ENCODE measurements around the gene PF4V1.

Gene PF4V1

GRCh38 chr4:73870260-73870659 is 17.2 kb downstream of the PF4V1 start:
- Histone ChIP-seq H3K4me1 (ENCODE audit: control insufficient read depth, insufficient read depth, low read length) (no peaks in the 10 kb centered on the region), H3K4me3 (ENCODE audit: low read length) (no peak overlapping the region), H3K36me3 (ENCODE audit: control insufficient read depth, insufficient read depth, low read length) (no peaks in the 10 kb centered on the region), H3K9me3 (ENCODE audit: control insufficient read depth, insufficient read depth, low read length) (no peaks in the 10 kb centered on the region), H3K27me3 (ENCODE audit: control insufficient read depth, insufficient read depth, low read length) (peaks cover 2% of the 10 kb centered on the region; the same call in 1 of the 2 replicates), H3K27ac (ENCODE audit: low read length) (no peak overlapping the region)
- no peak for DNase-seq (ENCODE audit: low read depth, low spot score)
- no CpG with 5 or more reads among the region's 3 CpGs for WGBS (ENCODE audit: insufficient coverage, insufficient read length)

- no CpG with 5 or more reads among the region's 1 CpG for WGBS (ENCODE audit: insufficient coverage, insufficient read length)
- peaks cover 2% of the 10 kb centered on the region; the same call in 1 of the 2 replicates for H3K27me3 ChIP-seq (ENCODE audit: control insufficient read depth, insufficient read depth, low read length)
- no peak overlapping the region for H3K27ac ChIP-seq (ENCODE audit: low read length)
- no peak for DNase-seq (ENCODE audit: low read depth, low spot score)
- H3K4me1 ChIP-seq (ENCODE audit: control insufficient read depth, insufficient read depth, low read length) = no peaks in the 10 kb centered on the region
- no peaks in the 10 kb centered on the region for H3K9me3 ChIP-seq (ENCODE audit: control insufficient read depth, insufficient read depth, low read length)
- no peak overlapping the region for H3K4me3 ChIP-seq (ENCODE audit: low read length)
- H3K36me3 ChIP-seq (ENCODE audit: control insufficient read depth, insufficient read depth, low read length) = no peaks in the 10 kb centered on the region
Observed at GRCh38 chr4:73870768-73871167, 17.7 kb downstream of the PF4V1 start.

- no peak for DNase-seq (ENCODE audit: low read depth, low spot score)
- Histone ChIP-seq H3K36me3 (ENCODE audit: control insufficient read depth, insufficient read depth, low read length) (no peaks in the 10 kb centered on the region), H3K4me3 (ENCODE audit: low read length) (no peak overlapping the region), H3K4me1 (ENCODE audit: control insufficient read depth, insufficient read depth, low read length) (no peaks in the 10 kb centered on the region), H3K27me3 (ENCODE audit: control insufficient read depth, insufficient read depth, low read length) (peaks cover 2% of the 10 kb centered on the region; the same call in 1 of the 2 replicates), H3K9me3 (ENCODE audit: control insufficient read depth, insufficient read depth, low read length) (no peaks in the 10 kb centered on the region), H3K27ac (ENCODE audit: low read length) (no peak overlapping the region)
- WGBS (ENCODE audit: insufficient coverage, insufficient read length) = no CpG with 5 or more reads among the region's 6 CpGs
Observed at GRCh38 chr4:73871511-73872310, 18.6 kb downstream of the PF4V1 start.

GRCh38 chr4:73872316-73873108 is 19.4 kb downstream of the PF4V1 start:
- peaks cover 2% of the 10 kb centered on the region; the same call in 1 of the 2 replicates for H3K27me3 ChIP-seq (ENCODE audit: control insufficient read depth, insufficient read depth, low read length)
- no peak overlapping the region for H3K4me3 ChIP-seq (ENCODE audit: low read length)
- no peak for DNase-seq (ENCODE audit: low read depth, low spot score)
- H3K36me3 ChIP-seq (ENCODE audit: control insufficient read depth, insufficient read depth, low read length) = no peaks in the 10 kb centered on the region
- H3K4me1 ChIP-seq (ENCODE audit: control insufficient read depth, insufficient read depth, low read length) = no peaks in the 10 kb centered on the region
- no peaks in the 10 kb centered on the region for H3K9me3 ChIP-seq (ENCODE audit: control insufficient read depth, insufficient read depth, low read length)
- no CpG with 5 or more reads among the region's 2 CpGs for WGBS (ENCODE audit: insufficient coverage, insufficient read length)
- H3K27ac ChIP-seq (ENCODE audit: low read length) = no peak overlapping the region

GRCh38 chr4:73874386-73874785 is 21.3 kb downstream of the PF4V1 start:
- no peak for DNase-seq (ENCODE audit: low read depth, low spot score)
- H3K27me3 ChIP-seq (ENCODE audit: control insufficient read depth, insufficient read depth, low read length) = peaks cover 2% of the 10 kb centered on the region; the same call in 1 of the 2 replicates
- no peaks in the 10 kb centered on the region for H3K4me1 ChIP-seq (ENCODE audit: control insufficient read depth, insufficient read depth, low read length)
- H3K4me3 ChIP-seq (ENCODE audit: low read length) = no peak overlapping the region
- H3K9me3 ChIP-seq (ENCODE audit: control insufficient read depth, insufficient read depth, low read length) = no peaks in the 10 kb centered on the region
- no peak overlapping the region for H3K27ac ChIP-seq (ENCODE audit: low read length)
- WGBS (ENCODE audit: insufficient coverage, insufficient read length) = no CpG with 5 or more reads among the region's 2 CpGs
- H3K36me3 ChIP-seq (ENCODE audit: control insufficient read depth, insufficient read depth, low read length) = no peaks in the 10 kb centered on the region

- H3K4me1 ChIP-seq (ENCODE audit: control insufficient read depth, insufficient read depth, low read length) = no peaks in the 10 kb centered on the region
- H3K9me3 ChIP-seq (ENCODE audit: control insufficient read depth, insufficient read depth, low read length) = no peaks in the 10 kb centered on the region
- no CpG with 5 or more reads among the region's 1 CpG for WGBS (ENCODE audit: insufficient coverage, insufficient read length)
- H3K27me3 ChIP-seq (ENCODE audit: control insufficient read depth, insufficient read depth, low read length) = no peaks in the 10 kb centered on the region
- H3K4me3 ChIP-seq (ENCODE audit: low read length) = no peak overlapping the region
- no peaks in the 10 kb centered on the region for H3K36me3 ChIP-seq (ENCODE audit: control insufficient read depth, insufficient read depth, low read length)
- no peak for DNase-seq (ENCODE audit: low read depth, low spot score)
- H3K27ac ChIP-seq (ENCODE audit: low read length) = no peak overlapping the region
Observed at GRCh38 chr4:73875401-73875800, 22.3 kb downstream of the PF4V1 start.

- Histone ChIP-seq H3K9me3 (ENCODE audit: control insufficient read depth, insufficient read depth, low read length) (no peaks in the 10 kb centered on the region), H3K27ac (ENCODE audit: low read length) (no peak overlapping the region), H3K27me3 (ENCODE audit: control insufficient read depth, insufficient read depth, low read length) (no peaks in the 10 kb centered on the region), H3K36me3 (ENCODE audit: control insufficient read depth, insufficient read depth, low read length) (no peaks in the 10 kb centered on the region), H3K4me3 (ENCODE audit: low read length) (no peak overlapping the region), H3K4me1 (ENCODE audit: control insufficient read depth, insufficient read depth, low read length) (no peaks in the 10 kb centered on the region)
- no peak for DNase-seq (ENCODE audit: low read depth, low spot score)
- WGBS (ENCODE audit: insufficient coverage, insufficient read length) = no CpG with 5 or more reads among the region's 1 CpG
Observed at GRCh38 chr4:73883306-73883705, 30.2 kb downstream of the PF4V1 start.

- no peaks in the 10 kb centered on the region for H3K36me3 ChIP-seq (ENCODE audit: control insufficient read depth, insufficient read depth, low read length)
- no peak overlapping the region for H3K27ac ChIP-seq (ENCODE audit: low read length)
- H3K27me3 ChIP-seq (ENCODE audit: control insufficient read depth, insufficient read depth, low read length) = no peaks in the 10 kb centered on the region
- H3K4me3 ChIP-seq (ENCODE audit: low read length) = no peak overlapping the region
- no peak for DNase-seq (ENCODE audit: low read depth, low spot score)
- no peaks in the 10 kb centered on the region for H3K4me1 ChIP-seq (ENCODE audit: control insufficient read depth, insufficient read depth, low read length)
- no peaks in the 10 kb centered on the region for H3K9me3 ChIP-seq (ENCODE audit: control insufficient read depth, insufficient read depth, low read length)
- no CpG with 5 or more reads among the region's 4 CpGs for WGBS (ENCODE audit: insufficient coverage, insufficient read length)
Observed at GRCh38 chr4:73885574-73886267, 32.6 kb downstream of the PF4V1 start.

GRCh38 chr4:73891326-73891725 is 38.2 kb downstream of the PF4V1 start:
- Histone ChIP-seq H3K27me3 (ENCODE audit: control insufficient read depth, insufficient read depth, low read length) (no peaks in the 10 kb centered on the region), H3K27ac (ENCODE audit: low read length) (no peak overlapping the region), H3K9me3 (ENCODE audit: control insufficient read depth, insufficient read depth, low read length) (no peaks in the 10 kb centered on the region), H3K4me1 (ENCODE audit: control insufficient read depth, insufficient read depth, low read length) (no peaks in the 10 kb centered on the region), H3K36me3 (ENCODE audit: control insufficient read depth, insufficient read depth, low read length) (no peaks in the 10 kb centered on the region), H3K4me3 (ENCODE audit: low read length) (no peak overlapping the region)
- DNase-seq (ENCODE audit: low read depth, low spot score) = no peak
- WGBS (ENCODE audit: insufficient coverage, insufficient read length) = no CpG with 5 or more reads among the region's 4 CpGs

GRCh38 chr4:73891739-73892405 is 38.8 kb downstream of the PF4V1 start:
- Histone ChIP-seq H3K4me3 (ENCODE audit: low read length) (no peak overlapping the region), H3K27ac (ENCODE audit: low read length) (no peak overlapping the region), H3K9me3 (ENCODE audit: control insufficient read depth, insufficient read depth, low read length) (no peaks in the 10 kb centered on the region), H3K4me1 (ENCODE audit: control insufficient read depth, insufficient read depth, low read length) (no peaks in the 10 kb centered on the region), H3K36me3 (ENCODE audit: control insufficient read depth, insufficient read depth, low read length) (no peaks in the 10 kb centered on the region), H3K27me3 (ENCODE audit: control insufficient read depth, insufficient read depth, low read length) (no peaks in the 10 kb centered on the region)
- WGBS (ENCODE audit: insufficient coverage, insufficient read length) = no CpG with 5 or more reads among the region's 1 CpG
- DNase-seq (ENCODE audit: low read depth, low spot score) = no peak
